IPS-18a (cell line): ENCODE measurements around the gene GPR137.
A peak's percentile ranks its signal among the peaks of the same experiment; 100 is the strongest.
"Not testable (repeated sequence)": the region's sequence is repeated elsewhere in the genome, so short reads cannot be mapped to it uniquely, and the experiment has no call there.

Source experiments
- H3K27ac ChIP-seq: one replicate; pipeline ENCODE4 v1.5.1; 2013; ENCODE audit warnings: low read length
- H3K27me3 ChIP-seq: one replicate; pipeline ENCODE4 v1.6.1; 2013; ENCODE audit warnings: mild to moderate bottlenecking, low read length; ENCODE audit not compliant: control insufficient read depth, insufficient read depth
- H3K36me3 ChIP-seq: one replicate; pipeline ENCODE4 v1.6.1; 2013; ENCODE audit warnings: low read depth, low read length; ENCODE audit not compliant: control insufficient read depth
- H3K4me1 ChIP-seq: one replicate; pipeline ENCODE4 v1.6.1; 2013; ENCODE audit warnings: low read depth, low read length; ENCODE audit not compliant: control insufficient read depth
- H3K4me3 ChIP-seq: one replicate; pipeline ENCODE4 v1.5.1; 2013; ENCODE audit warnings: low read length
- H3K9ac ChIP-seq: one replicate; pipeline ENCODE4 v1.6.1; 2013; ENCODE audit warnings: mild to moderate bottlenecking, low read length, moderate library complexity
- H3K9me3 ChIP-seq: one replicate; pipeline ENCODE4 v1.6.1; 2013; ENCODE audit warnings: low read depth, low read length; ENCODE audit not compliant: control insufficient read depth

GPR137 gene

DNA sequence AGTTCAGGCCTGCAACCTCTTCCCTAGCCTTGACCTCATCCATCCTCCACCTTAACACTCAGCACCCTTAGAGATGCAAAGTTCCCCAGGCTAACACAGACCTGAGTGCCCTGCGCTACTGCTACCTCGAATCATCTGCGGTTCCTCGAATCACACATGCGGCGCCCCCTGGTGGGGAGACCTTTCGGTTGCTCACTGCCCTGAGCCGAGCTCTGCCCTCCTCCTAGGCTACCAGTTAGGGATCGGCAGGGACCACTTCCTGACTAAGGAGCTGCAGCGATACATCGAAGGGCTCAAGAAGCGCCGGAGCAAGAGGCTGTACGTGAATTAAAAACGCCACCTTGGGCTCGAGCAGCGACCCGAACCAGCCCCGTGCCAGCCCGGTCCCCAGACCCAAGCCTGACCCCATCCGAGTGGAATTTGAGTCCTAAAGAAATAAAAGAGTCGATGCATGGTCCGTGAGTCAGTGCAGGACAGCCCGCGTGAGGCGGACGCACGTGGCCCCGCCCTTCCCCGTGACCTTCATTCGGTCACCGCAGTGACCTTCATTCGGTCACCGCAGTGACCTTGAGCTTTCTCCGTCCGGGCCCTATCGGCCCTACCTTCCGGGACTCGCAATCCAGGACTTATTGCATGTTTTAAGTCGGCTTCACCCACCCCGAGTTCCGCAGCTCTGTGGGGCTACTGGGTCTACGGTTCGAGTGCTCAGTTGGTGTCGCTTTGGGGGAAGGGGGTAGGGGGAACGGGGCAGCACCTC lies 18.8 kb downstream of the GPR137 start:
- peak overlapping the region; percentile 83 for H3K9ac ChIP-seq
- peak overlapping the region; percentile 66 for H3K4me3 ChIP-seq
- no peaks in the 10 kb centered on the region for H3K9me3 ChIP-seq
- no peaks in the 10 kb centered on the region for H3K36me3 ChIP-seq
- H3K27me3 ChIP-seq, result peaks cover 26% of the 10 kb centered on the region
- H3K27ac ChIP-seq, result peak overlapping the region; percentile 82
- peaks cover 10% of the 10 kb centered on the region for H3K4me1 ChIP-seq

- peak within 1 kb of the TSS; percentile 82 for H3K27ac ChIP-seq
- H3K4me1 ChIP-seq, result peaks cover 10% of the 10 kb centered on the region
- no peaks in the 10 kb centered on the region for H3K9me3 ChIP-seq
- no peaks in the 10 kb centered on the region for H3K36me3 ChIP-seq
- peaks cover 19% of the 10 kb centered on the region for H3K27me3 ChIP-seq
- peak within 1 kb of the TSS; percentile 83 for H3K9ac ChIP-seq
- peak within 1 kb of the TSS; percentile 80 for H3K4me3 ChIP-seq
Observed at GRCh38 chr11:64305075-64305690, 19.5 kb downstream of the GPR137 start, which contains the start of gene ESRRA. Gene ESRRA (plus strand): TSS chr11:64305524. CDS start chr11:64307180, 1,656 bp downstream.

DNA sequence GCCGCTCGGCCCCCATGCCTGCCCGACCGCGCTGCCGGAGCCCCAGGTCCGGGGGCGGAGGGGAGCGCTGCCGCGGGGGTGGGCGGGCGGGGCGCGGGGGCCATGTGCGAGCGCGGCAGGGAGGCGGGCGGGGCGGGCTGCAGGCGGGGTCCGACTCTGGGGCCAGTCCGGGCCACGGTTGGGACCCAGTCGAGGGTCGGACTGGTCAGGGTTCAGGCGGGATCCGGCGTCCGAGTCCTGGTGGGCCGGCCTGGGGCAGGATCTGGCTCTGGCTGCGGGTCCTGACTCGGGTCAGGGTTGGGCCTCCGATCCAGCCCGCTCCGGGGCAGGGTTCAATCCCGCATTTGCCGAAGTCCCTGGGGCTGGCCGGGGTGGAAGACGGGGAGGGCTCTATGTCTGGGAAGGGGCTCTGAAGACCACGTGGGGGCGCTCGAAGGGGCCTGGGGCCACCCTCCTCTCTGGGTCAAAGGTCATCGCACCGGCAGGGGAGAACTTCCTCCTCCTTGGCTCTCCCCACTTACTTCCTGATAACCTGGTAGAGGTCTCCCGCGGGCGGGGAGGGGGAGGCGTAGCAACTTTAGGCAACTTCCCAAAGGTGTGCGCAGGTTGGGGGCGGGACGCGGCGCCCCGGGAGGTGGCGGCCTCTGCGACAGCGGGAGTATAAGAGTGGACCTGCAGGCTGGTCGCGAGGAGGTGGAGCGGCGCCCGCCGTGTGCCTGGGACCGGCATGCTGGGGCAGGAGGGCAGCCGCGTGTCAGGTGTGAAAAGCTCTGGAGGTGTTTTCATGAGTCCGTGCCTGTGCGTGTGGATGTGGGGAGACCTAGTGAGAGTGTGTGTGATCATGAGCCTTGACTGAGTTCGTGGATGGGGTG lies 20.3 kb downstream of the GPR137 start:
- peaks cover 10% of the 10 kb centered on the region for H3K4me1 ChIP-seq
- peaks cover 11% of the 10 kb centered on the region for H3K27me3 ChIP-seq
- no peaks in the 10 kb centered on the region for H3K9me3 ChIP-seq
- peak overlapping the region; percentile 82 for H3K9ac ChIP-seq
- peak overlapping the region; percentile 80 for H3K4me3 ChIP-seq
- H3K27ac ChIP-seq, result no peak overlapping the region
- no peaks in the 10 kb centered on the region for H3K36me3 ChIP-seq

- Histone ChIP-seq H3K4me1 (peaks cover 10% of the 10 kb centered on the region), H3K36me3 (no peaks in the 10 kb centered on the region), H3K27ac (no peak overlapping the region), H3K9me3 (no peaks in the 10 kb centered on the region), H3K27me3 (peaks cover 5% of the 10 kb centered on the region), H3K4me3 (peak overlapping the region; percentile 80), H3K9ac (peak overlapping the region; percentile 82)
Observed at GRCh38 chr11:64306563-64306875, 20.9 kb downstream of the GPR137 start.

DNA sequence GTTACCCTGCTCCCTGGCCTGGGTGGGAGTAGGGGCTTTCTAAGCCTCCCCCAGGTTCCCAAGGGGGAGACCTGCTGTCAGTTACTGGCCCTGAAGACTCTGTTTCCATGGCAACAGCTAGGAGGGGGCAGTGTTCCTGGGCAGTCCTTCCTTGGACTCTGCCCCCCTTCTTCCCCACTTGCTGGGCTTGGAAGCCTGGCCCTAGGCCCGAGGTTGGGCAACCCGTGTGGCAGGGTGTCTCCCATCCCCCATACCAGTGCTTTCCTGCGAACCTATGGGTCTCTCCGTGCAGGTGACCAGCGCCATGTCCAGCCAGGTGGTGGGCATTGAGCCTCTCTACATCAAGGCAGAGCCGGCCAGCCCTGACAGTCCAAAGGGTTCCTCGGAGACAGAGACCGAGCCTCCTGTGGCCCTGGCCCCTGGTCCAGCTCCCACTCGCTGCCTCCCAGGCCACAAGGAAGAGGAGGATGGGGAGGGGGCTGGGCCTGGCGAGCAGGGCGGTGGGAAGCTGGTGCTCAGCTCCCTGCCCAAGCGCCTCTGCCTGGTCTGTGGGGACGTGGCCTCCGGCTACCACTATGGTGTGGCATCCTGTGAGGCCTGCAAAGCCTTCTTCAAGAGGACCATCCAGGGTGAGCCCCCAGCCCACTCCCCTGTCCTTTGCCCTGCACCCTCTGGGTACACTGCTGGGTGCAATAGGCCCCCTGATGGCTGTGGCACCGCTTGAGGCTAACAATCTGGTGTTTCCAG lies 21.4 kb downstream of the GPR137 start:
- Histone ChIP-seq H3K9ac (peak overlapping the region; percentile 82), H3K9me3 (no peaks in the 10 kb centered on the region), H3K36me3 (no peaks in the 10 kb centered on the region), H3K4me1 (peaks cover 10% of the 10 kb centered on the region), H3K4me3 (peak overlapping the region; percentile 80), H3K27me3 (no peaks in the 10 kb centered on the region), H3K27ac (no peak overlapping the region)

DNA sequence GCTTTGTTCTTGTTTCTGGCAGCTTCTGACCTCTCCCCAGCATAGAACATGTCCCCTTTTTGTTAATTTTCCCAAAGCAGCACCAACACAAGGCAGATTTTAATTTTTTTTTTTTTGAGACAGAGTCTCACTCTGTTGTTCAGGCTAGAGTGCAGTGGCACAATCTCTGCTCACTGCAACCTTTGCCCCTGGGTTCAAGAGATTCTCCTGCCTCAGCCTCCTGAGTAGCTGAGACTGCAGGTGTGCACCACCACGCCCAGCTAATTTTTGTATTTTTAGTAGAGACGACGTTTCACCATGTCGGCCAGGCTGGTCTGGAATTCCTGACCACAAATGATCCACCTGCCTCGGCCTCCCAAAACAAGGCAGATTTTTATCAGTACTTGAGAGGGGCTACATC lies 22.1 kb downstream of the GPR137 start:
- H3K9me3 ChIP-seq, H3K36me3 ChIP-seq, H3K4me3 ChIP-seq, H3K27me3 ChIP-seq, H3K9ac ChIP-seq, H3K27ac ChIP-seq: not testable (repeated sequence)
- peaks cover 10% of the 10 kb centered on the region for H3K4me1 ChIP-seq

- no peaks in the 10 kb centered on the region for H3K9me3 ChIP-seq
- H3K36me3 ChIP-seq, result peaks cover 12% of the 10 kb centered on the region
- H3K4me1 ChIP-seq, result no peaks in the 10 kb centered on the region
- no peak overlapping the region for H3K27ac ChIP-seq
- H3K4me3 ChIP-seq, result no peak overlapping the region
- H3K9ac ChIP-seq, result no peak overlapping the region
- H3K27me3 ChIP-seq, result no peaks in the 10 kb centered on the region
Observed at GRCh38 chr11:64312947-64313346, 27.3 kb downstream of the GPR137 start.

- H3K36me3 ChIP-seq, result peaks cover 12% of the 10 kb centered on the region
- H3K9ac ChIP-seq, result no peak overlapping the region
- no peaks in the 10 kb centered on the region for H3K4me1 ChIP-seq
- H3K27ac ChIP-seq, result no peak overlapping the region
- no peaks in the 10 kb centered on the region for H3K27me3 ChIP-seq
- H3K4me3 ChIP-seq, result no peak overlapping the region
- no peaks in the 10 kb centered on the region for H3K9me3 ChIP-seq
Observed at GRCh38 chr11:64313491-64314145, 28.0 kb downstream of the GPR137 start.

DNA sequence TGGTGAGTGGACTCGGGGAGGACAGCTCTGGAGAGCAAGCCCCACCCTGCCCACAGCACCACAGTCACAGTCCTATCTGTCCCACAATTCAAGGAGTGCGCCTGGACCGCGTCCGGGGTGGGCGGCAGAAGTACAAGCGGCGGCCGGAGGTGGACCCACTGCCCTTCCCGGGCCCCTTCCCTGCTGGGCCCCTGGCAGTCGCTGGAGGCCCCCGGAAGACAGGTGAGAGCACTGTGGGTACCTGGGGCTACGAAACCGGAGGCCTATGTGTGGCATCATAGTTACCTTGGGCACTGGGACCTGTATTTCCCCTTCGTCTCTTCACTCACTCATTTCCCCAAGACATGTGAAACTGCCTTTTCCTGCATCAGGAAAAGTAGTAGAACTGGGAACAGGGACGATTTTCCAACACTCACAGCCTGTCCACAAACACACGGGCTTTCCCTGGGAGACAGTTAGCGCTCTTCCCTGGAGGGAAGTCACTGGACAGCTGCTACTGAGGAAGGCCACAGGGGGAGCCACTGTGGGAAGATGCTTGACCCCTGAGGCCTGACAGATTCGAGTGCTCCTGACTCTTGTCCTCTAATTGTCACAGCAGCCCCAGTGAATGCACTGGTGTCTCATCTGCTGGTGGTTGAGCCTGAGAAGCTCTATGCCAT lies 28.6 kb downstream of the GPR137 start:
- no peak overlapping the region for H3K27ac ChIP-seq
- peaks cover 12% of the 10 kb centered on the region for H3K36me3 ChIP-seq
- no peak overlapping the region for H3K4me3 ChIP-seq
- no peak overlapping the region for H3K9ac ChIP-seq
- H3K4me1 ChIP-seq, result peaks cover 5% of the 10 kb centered on the region
- no peaks in the 10 kb centered on the region for H3K9me3 ChIP-seq
- no peaks in the 10 kb centered on the region for H3K27me3 ChIP-seq

DNA sequence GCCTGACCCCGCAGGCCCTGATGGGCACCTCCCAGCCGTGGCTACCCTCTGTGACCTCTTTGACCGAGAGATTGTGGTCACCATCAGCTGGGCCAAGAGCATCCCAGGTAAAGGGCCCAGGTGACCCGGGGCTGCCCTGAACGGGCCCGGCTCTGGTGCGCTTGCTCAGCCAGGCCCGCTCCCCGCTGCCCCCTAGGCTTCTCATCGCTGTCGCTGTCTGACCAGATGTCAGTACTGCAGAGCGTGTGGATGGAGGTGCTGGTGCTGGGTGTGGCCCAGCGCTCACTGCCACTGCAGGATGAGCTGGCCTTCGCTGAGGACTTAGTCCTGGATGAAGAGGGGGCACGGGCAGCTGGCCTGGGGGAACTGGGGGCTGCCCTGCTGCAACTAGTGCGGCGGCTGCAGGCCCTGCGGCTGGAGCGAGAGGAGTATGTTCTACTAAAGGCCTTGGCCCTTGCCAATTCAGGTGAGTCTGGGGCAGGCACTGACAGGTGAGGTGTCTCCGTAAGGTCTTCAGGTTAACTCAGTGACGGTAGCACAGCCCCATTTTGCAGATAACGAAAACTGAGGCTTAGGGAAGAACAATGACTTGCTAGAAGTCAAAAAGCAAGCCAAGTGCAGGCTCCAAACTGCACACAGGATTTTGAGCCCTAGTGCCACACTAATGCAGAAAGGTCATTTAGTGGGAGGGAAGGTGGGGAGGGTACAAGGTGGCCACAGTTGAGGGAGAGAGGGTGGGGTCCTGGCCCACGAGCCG lies 29.3 kb downstream of the GPR137 start:
- Histone ChIP-seq H3K9me3 (no peaks in the 10 kb centered on the region), H3K4me3 (no peak overlapping the region), H3K27ac (no peak overlapping the region), H3K4me1 (peaks cover 6% of the 10 kb centered on the region), H3K27me3 (no peaks in the 10 kb centered on the region), H3K36me3 (peaks cover 12% of the 10 kb centered on the region), H3K9ac (no peak overlapping the region)
